HepG2 (cell line): ENCODE data around the gene CDK8. TPM values are rescaled to one million over a fixed set of nuclear protein-coding genes. Genes with fewer than 3 reads are reported as not detected.

Source experiments
- ATAC-seq: fragments of 200-7000 bp; cut with Tn5 transposase; 3 replicates; pipeline ENCODE4 v1.9.1; 2020; ENCODE audit warnings: mild to moderate bottlenecking, moderate library complexity
- BruUV-seq: library from RNA; stranded (reverse); fragments of 400-500 nt; replicated peaks from 2 replicates; lab custom pipeline; 2021; lab: Mats Ljungman, UMichigan
- CTCF ChIA-PET: fragments of 300-600 bp; formaldehyde crosslinking; extraction: SDS; loops from one replicate; lab custom pipeline; 2021; ENCODE audit warnings: low total read pairs, inconsistent platforms, low intra/inter-chr PET ratio; lab: Yijun Ruan, JAX
- POLR2A ChIA-PET: fragments of 350-600 bp; sonication (Branson Sonifier 250); formaldehyde crosslinking; loops from one replicate; lab custom pipeline; 2020; ENCODE audit warnings: antibody characterized with exemption, inconsistent platforms; lab: Yijun Ruan, JAX
- DNase-seq: peaks from one replicate; pipeline ENCODE4 v3.0.0-alpha.2; 2015; ENCODE audit warnings: low spot score
- FAIRE-seq: peaks from 3 replicates; lab custom pipeline; 2011; peaks lifted over from hg19 to GRCh38; lab: Jason Lieb, UNC
- H2AFZ ChIP-seq: one replicate; pipeline ENCODE4 v1.6.1; 2011; ENCODE audit warnings: low read length, inconsistent platforms
- H3K27ac ChIP-seq: fragments of 300-600 bp; 3 replicates; pipeline ENCODE4 v1.8.0; 2011; ENCODE audit warnings: mixed run types, mild to moderate bottlenecking, mixed read lengths, low read length, inconsistent platforms; ENCODE audit not compliant: insufficient read depth; ENCODE audit errors: extremely low read length
- H3K27me3 ChIP-seq, 2 experiments: fragments of 200-600 bp in 1 of 2; 2 replicates in 1 of 2; 3 replicates in 1 of 2; pipeline versions ENCODE4 v1.6.0 to v1.8.0; 2011; ENCODE audit warnings: low read length in 2 of 2, mild to moderate bottlenecking in 2 of 2, moderate library complexity in 2 of 2, inconsistent platforms in 1 of 2; ENCODE audit not compliant: insufficient read depth in 2 of 2, control insufficient read depth in 1 of 2
- H3K36me3 ChIP-seq, 2 experiments: fragments of 200-600 bp in 1 of 2; replicated peaks in 1 of 2; 2 replicates in 1 of 2; 3 replicates in 1 of 2; pipeline versions ENCODE4 v1.5.1 to v1.8.0; 2011; ENCODE audit warnings: low read length in 2 of 2, inconsistent platforms in 1 of 2; ENCODE audit not compliant: insufficient read depth in 2 of 2, control insufficient read depth in 1 of 2
- H3K4me1 ChIP-seq: 2 replicates; pipeline ENCODE4 v1.5.1; 2012; ENCODE audit warnings: low read length, inconsistent platforms; ENCODE audit not compliant: insufficient read depth
- H3K4me2 ChIP-seq: 2 replicates; pipeline ENCODE4 v1.6.0; 2011; ENCODE audit warnings: low read depth, low read length, inconsistent platforms
- H3K4me3 ChIP-seq, 3 experiments: fragments of 200-600 bp in 1 of 3; sonication (generic), shearing (Covaris generic) in 1 of 3; replicated peaks in 1 of 3; 2 replicates each; pipeline ENCODE4 v1.5.1; 2011 to 2016; ENCODE audit warnings: low read length in 3 of 3, inconsistent platforms in 2 of 3, low read depth in 2 of 3, mild to moderate bottlenecking in 2 of 3, control low read depth in 1 of 3, mixed read lengths in 1 of 3; ENCODE audit not compliant: insufficient read depth in 1 of 3
- H3K79me2 ChIP-seq: one replicate; pipeline ENCODE4 v1.6.1; 2011; ENCODE audit warnings: low read length, inconsistent platforms; ENCODE audit not compliant: insufficient read depth
- H3K9ac ChIP-seq: 2 replicates; pipeline ENCODE4 v1.6.0; 2011; ENCODE audit warnings: mild to moderate bottlenecking, low read depth, low read length, inconsistent platforms; ENCODE audit not compliant: insufficient read depth
- H3K9me3 ChIP-seq: 2 replicates; pipeline ENCODE4 v1.5.1; 2012; ENCODE audit warnings: mild to moderate bottlenecking, low read length
- H4K20me1 ChIP-seq: 2 replicates; pipeline ENCODE4 v1.6.0; 2011; ENCODE audit warnings: inconsistent platforms, mild to moderate bottlenecking, low read length, moderate library complexity; ENCODE audit not compliant: insufficient read depth
- ARID3A ChIP-seq: IDR thresholded peaks from 2 replicates; pipeline ENCODE4 v1.6.1; 2012; ENCODE audit warnings: low read depth, low read length, improper control_type of control experiment
- CENPBD1 ChIP-seq: sonication (generic); formaldehyde crosslinking; IDR thresholded peaks from 2 replicates; pipeline ENCODE4 v1.8.0; 2022; ENCODE audit warnings: missing genetic modification reagents, low read depth, mild to moderate bottlenecking, borderline replicate concordance
- ELF3 ChIP-seq: IDR thresholded peaks from 2 replicates; pipeline ENCODE4 v1.6.1; 2016; ENCODE audit warnings: missing genetic modification reagents, missing compliant biosample characterization
- FOSL1 ChIP-seq: sonication (generic); formaldehyde crosslinking; IDR thresholded peaks from 2 replicates; pipeline ENCODE4 v1.9.0; 2021; ENCODE audit warnings: missing genetic modification reagents, borderline replicate concordance
- FOSL2 ChIP-seq: sonication (generic); formaldehyde crosslinking; IDR thresholded peaks from 2 replicates; pipeline ENCODE4 v1.4.0; 2020; ENCODE audit warnings: missing genetic modification reagents
- HNF4A ChIP-seq: sonication (generic); formaldehyde crosslinking; IDR thresholded peaks from 2 replicates; pipeline ENCODE4 v1.4.0; 2020; ENCODE audit warnings: missing genetic modification reagents
- MED1 ChIP-seq: sonication (generic); formaldehyde crosslinking; IDR thresholded peaks from 2 replicates; pipeline ENCODE4 v1.4.0; 2020; ENCODE audit warnings: missing genetic modification reagents
- RBAK ChIP-seq: sonication (generic); formaldehyde crosslinking; IDR thresholded peaks from 2 replicates; pipeline ENCODE4 v1.5.1; 2020; ENCODE audit warnings: mild to moderate bottlenecking, missing genetic modification reagents
- SOX13 ChIP-seq, 3 experiments: fragments of 450-650 bp in 1 of 3; sonication (generic) in 1 of 3; formaldehyde crosslinking in 1 of 3; IDR thresholded peaks in 2 of 3; conservative IDR thresholded peaks in 1 of 3; 2 replicates each; pipeline versions ENCODE4 v1.5.0 to v1.6.1; 2016 to 2020; ENCODE audit warnings: antibody characterized with exemption in 1 of 3, mild to moderate bottlenecking in 1 of 3, missing compliant biosample characterization in 1 of 3, missing genetic modification reagents in 1 of 3, moderate library complexity in 1 of 3
- TEAD3 ChIP-seq: optimal IDR thresholded peaks from 2 replicates; pipeline ENCODE3; 2016; ENCODE audit warnings: borderline replicate concordance
- ZBTB20 ChIP-seq: sonication (generic); formaldehyde crosslinking; IDR thresholded peaks from 2 replicates; pipeline ENCODE4 v1.8.1; 2023; ENCODE audit warnings: missing genetic modification reagents, low read depth, mild to moderate bottlenecking, borderline replicate concordance
- ZNF263 ChIP-seq: sonication (generic); formaldehyde crosslinking; IDR thresholded peaks from 2 replicates; pipeline ENCODE4 v1.4.0; 2020; ENCODE audit warnings: missing genetic modification reagents
- WGBS: methylation state at CpG from one replicate; pipeline ENCODE4 v1.1.6; 2017; ENCODE audit warnings: low lambda C conversion rate; 5-methylcytosine and 5-hydroxymethylcytosine counted together
- in situ Hi-C: cut with HindIII; loops from 2 replicates; pipeline ENCODE4 v1.10.0; 2017; ENCODE audit warnings: low pct_unique_long_range_greater_than_20kb; ENCODE audit not compliant: extremely low pct_ligation_motif_present
- intact Hi-C: fragments of 100-400 bp; cut with micrococcal nuclease; formaldehyde crosslinking; loops from one replicate; pipeline ENCODE4 v1.10.0; 2022; ENCODE audit not compliant: unreplicated experiment
- polyA plus RNA-seq, 8 experiments: library from polyadenylated mRNA; depleted of rRNA in 3 of 8; stranded (reverse) in 7 of 8; unstranded in 1 of 8; fragments of >200 nt; fragmentation: Illumina TruSeq in 4 of 8; extraction: Trizol in 4 of 8; gene quantifications; 2 replicates each; pipeline versions ENCODE4 v1.2.1 to v1.2.3, GENCODE V29; 2011 to 2016; ENCODE audit warnings: low read depth in 4 of 8, missing spikeins in 1 of 8, mixed read lengths in 1 of 8; ENCODE audit not compliant: insufficient read depth in 1 of 8
- total RNA-seq, 5 experiments: library from RNA; depleted of rRNA; stranded (reverse); fragments of >200 nt; fragmentation: Illumina TruSeq; extraction: Trizol; gene quantifications; 2 replicates each; pipeline ENCODE4 v1.2.3, GENCODE V29; 2016; ENCODE audit warnings: low read depth in 1 of 5

CDK8 gene
- total and polyA plus RNA-seq, 2 of the 13 experiments (the other 11 are each of a cell fraction or from before 2014, with no cell fraction given) = 15.8 to 16.4 TPM

- in situ Hi-C loops = no loop called here
- peak; percentile 96 for ATAC-seq
- no peaks in the 10 kb centered on the region for H3K27me3 ChIP-seq
- H3K4me3 ChIP-seq = no peak overlapping the region; a peak in 1 of 6 replicates
- H3K9me3 ChIP-seq = no peaks in the 10 kb centered on the region
- ChIA-PET CTCF (no interaction called here), POLR2A (no interaction called here)
- no peaks in the 10 kb centered on the region for H3K36me3 ChIP-seq
- H4K20me1 ChIP-seq = no peaks in the 10 kb centered on the region
- TF ChIP-seq RBAK (CRISPR knock-in tag) (no peak), ELF3 (CRISPR knock-in tag) (0 out of 2 replicates have a peak, but pooled peaks have one; percentile 16), TEAD3 (CRISPR knock-in tag) (peak; percentile 83), FOSL1 (CRISPR knock-in tag) (0 out of 2 replicates have a peak, but pooled peaks have one; percentile 24), SOX13 (IDR thresholded peaks at IDR 0.05) (no peak), SOX13 (CRISPR knock-in tag; conservative IDR thresholded peaks at IDR 0.05 in 1 of 2, IDR thresholded peaks at IDR 0.05 in 1 of 2) (peak in 1 of 2 experiments; percentile 6; a peak in 1 of 4 replicates), ZBTB20 (CRISPR knock-in tag) (0 out of 2 replicates have a peak, but pooled peaks have one; percentile 43), ARID3A (peak; percentile 87), ZNF263 (CRISPR knock-in tag) (no peak), FOSL2 (0 out of 2 replicates have a peak, but pooled peaks have one; percentile 40), MED1 (CRISPR knock-in tag) (0 out of 2 replicates have a peak, but pooled peaks have one; percentile 15), HNF4A (CRISPR knock-in tag) (0 out of 2 replicates have a peak, but pooled peaks have one; percentile 15), CENPBD1 (no peak)
- H3K27ac ChIP-seq = no peak overlapping the region
- H3K9ac ChIP-seq = no peak overlapping the region
- intact Hi-C loops = no loop called here
- H3K79me2 ChIP-seq = no peaks in the 10 kb centered on the region
- FAIRE-seq = no peak
- peaks cover 22% of the 10 kb centered on the region for H3K4me1 ChIP-seq
- no peak overlapping the region for H3K4me2 ChIP-seq
- no peak overlapping the region for H2AFZ ChIP-seq
- 0% methylated on average over 1 of the region's 1 CpG for WGBS
- BruUV-seq = no TSS peak
- peak; percentile 79 for DNase-seq
Measured at GRCh38 chr13:26412263-26412662, 158.3 kb downstream of the CDK8 start.
